Measurements from ENCODE around the gene AAGAB.

The AAGAB gene

GRCh38 chr15:67300266-67301025 is 46.0 kb upstream of the AAGAB start:
- no peak for DNase-seq (ENCODE audit: low read depth in 1 of 2, low spot score in 1 of 2)
- Histone ChIP-seq H3K27ac (replicated peaks) (no peak overlapping the region), H3K27me3 (ENCODE audit: insufficient read depth, poor library complexity, severe bottlenecking) (no peaks in the 10 kb centered on the region), H3K4me3 (replicated peaks; ENCODE audit: insufficient read depth, low read length) (no peak overlapping the region)
- no peak for TF ChIP-seq GABPA (IDR thresholded peaks at IDR 0.05; ENCODE audit: low read depth)
- no peak for TF ChIP-seq REST (IDR thresholded peaks at IDR 0.05; ENCODE audit: insufficient replicate concordance, low read depth)

- TF ChIP-seq REST (IDR thresholded peaks at IDR 0.05; ENCODE audit: insufficient replicate concordance, low read depth) (no peak), CTCF (IDR thresholded peaks at IDR 0.05; ENCODE audit: insufficient read depth, low read length) (no peak), POLR2AphosphoS5 (IDR thresholded peaks at IDR 0.05; ENCODE audit: low read depth) (no peak), GABPA (IDR thresholded peaks at IDR 0.05; ENCODE audit: low read depth) (no peak), SPI1 (IDR thresholded peaks at IDR 0.05; ENCODE audit: borderline replicate concordance, low read depth) (no peak)
- Histone ChIP-seq H3K27me3 (ENCODE audit: insufficient read depth, poor library complexity, severe bottlenecking) (no peaks in the 10 kb centered on the region), H3K27ac (replicated peaks) (no peak overlapping the region), H3K4me3 (replicated peaks; ENCODE audit: insufficient read depth, low read length) (no peak overlapping the region)
- DNase-seq (ENCODE audit: low read depth in 1 of 2, low spot score in 1 of 2): no peak
These were observed 42.2 kb upstream of the AAGAB start for GRCh38 chr15:67296684-67297083.

GRCh38 chr15:67296188-67296587 is 41.7 kb upstream of the AAGAB start:
- no peak overlapping the region for H3K4me3 ChIP-seq (replicated peaks; ENCODE audit: insufficient read depth, low read length)
- TF ChIP-seq CTCF (IDR thresholded peaks at IDR 0.05; ENCODE audit: insufficient read depth, low read length) (no peak), SPI1 (IDR thresholded peaks at IDR 0.05; ENCODE audit: borderline replicate concordance, low read depth) (no peak), POLR2AphosphoS5 (IDR thresholded peaks at IDR 0.05; ENCODE audit: low read depth) (no peak), REST (IDR thresholded peaks at IDR 0.05; ENCODE audit: insufficient replicate concordance, low read depth) (no peak), GABPA (IDR thresholded peaks at IDR 0.05; ENCODE audit: low read depth) (no peak)
- H3K27me3 ChIP-seq (ENCODE audit: insufficient read depth, poor library complexity, severe bottlenecking): no peaks in the 10 kb centered on the region
- no peak overlapping the region for H3K27ac ChIP-seq (replicated peaks)
- DNase-seq (ENCODE audit: low read depth in 1 of 2, low spot score in 1 of 2): no peak

All from HL-60 (cell line).